BLaER1 treated with 17β-estradiol and CSF1 and Interleukin-3, amounts not matched to agents 10 nM and 100 nM (cell line): Measurements from ENCODE around the gene FREY1.
"Not testable (repeated sequence)": the region's sequence is repeated elsewhere in the genome, so short reads cannot be mapped to it uniquely, and the experiment has no call there.

ENCODE experiments used
- H3K27ac ChIP-seq, 11 experiments: shearing (Covaris generic); formaldehyde crosslinking; 2 replicates each; pipeline ENCODE4 v1.8.1; 2022
- H3K27me3 ChIP-seq, 11 experiments: shearing (Covaris generic); formaldehyde crosslinking; 2 replicates each; pipeline ENCODE4 v1.8.1; 2022
- H3K36me3 ChIP-seq, 11 experiments: shearing (Covaris generic); formaldehyde crosslinking; 2 replicates each; pipeline ENCODE4 v1.8.1; 2022
- H3K4me1 ChIP-seq, 10 experiments: shearing (Covaris generic); formaldehyde crosslinking; 2 replicates each; pipeline ENCODE4 v1.8.1; 2022
- H3K4me2 ChIP-seq, 11 experiments: shearing (Covaris generic); formaldehyde crosslinking; 2 replicates each; pipeline ENCODE4 v1.8.1; 2022
- H3K4me3 ChIP-seq, 10 experiments: shearing (Covaris generic); formaldehyde crosslinking; 2 replicates each; pipeline ENCODE4 v1.8.1; 2022
- H3K9ac ChIP-seq, 11 experiments: shearing (Covaris generic); formaldehyde crosslinking; 2 replicates each; pipeline ENCODE4 v1.8.1; 2022
- H3K9me3 ChIP-seq, 11 experiments: shearing (Covaris generic); formaldehyde crosslinking; replicated peaks in 1 of 11; 2 replicates each; pipeline ENCODE4 v1.8.1; 2022
- H4K20me1 ChIP-seq, 11 experiments: shearing (Covaris generic); formaldehyde crosslinking; 2 replicates each; pipeline ENCODE4 v1.8.1; 2022
- Cebpa-rat ChIP-seq, 11 experiments: shearing (Covaris generic); IDR thresholded peaks; 2 replicates each; pipeline ENCODE4 v1.8.1; 2022

Gene FREY1

GRCh38 chr11:45913942-45914635 is 7.0 kb upstream of the FREY1 start:
- TF ChIP-seq Cebpa-rat (IDR thresholded peaks at IDR 0.05): no peak
- Histone ChIP-seq H3K4me3 (no peak overlapping the region), H3K9ac (no peak overlapping the region; a peak in 1 of 22 replicates), H3K27ac (no peak overlapping the region), H3K4me2 (no peak overlapping the region), H4K20me1 (peaks cover 0 to 72% (median 47%) of the 10 kb centered on the region in 11 experiments; a peak in 18 of 22 replicates), H3K9me3 (no peaks in the 10 kb centered on the region), H3K4me1 (peaks cover 13 to 23% (median 19%) of the 10 kb centered on the region in 10 experiments), H3K27me3 (no peaks in the 10 kb centered on the region), H3K36me3 (peaks cover 68 to 74% (median 73%) of the 10 kb centered on the region in 11 experiments)

GRCh38 chr11:45913514-45913913 is 6.4 kb upstream of the FREY1 start:
- peaks cover 11 to 19% (median 14%) of the 10 kb centered on the region in 10 experiments for H3K4me1 ChIP-seq
- H3K36me3 ChIP-seq: peaks cover 70 to 80% (median 75%) of the 10 kb centered on the region in 11 experiments
- H4K20me1 ChIP-seq: peaks cover 0 to 77% (median 53%) of the 10 kb centered on the region in 11 experiments; a peak in 18 of 22 replicates
- no peak for TF ChIP-seq Cebpa-rat (IDR thresholded peaks at IDR 0.05)
- H3K27ac ChIP-seq: no peak overlapping the region
- no peaks in the 10 kb centered on the region for H3K27me3 ChIP-seq
- no peak overlapping the region for H3K4me3 ChIP-seq
- H3K4me2 ChIP-seq: no peak overlapping the region
- no peak overlapping the region; a peak in 1 of 22 replicates for H3K9ac ChIP-seq
- no peaks in the 10 kb centered on the region for H3K9me3 ChIP-seq

GRCh38 chr11:45910623-45911022 is 3.6 kb upstream of the FREY1 start:
- Histone ChIP-seq H3K4me3 (no peak overlapping the region), H3K36me3 (peaks cover 63 to 72% (median 67%) of the 10 kb centered on the region in 11 experiments), H4K20me1 (peaks cover 0 to 90% (median 60%) of the 10 kb centered on the region in 11 experiments; a peak in 18 of 22 replicates), H3K9ac (no peak overlapping the region), H3K27me3 (no peaks in the 10 kb centered on the region), H3K4me2 (no peak overlapping the region), H3K27ac (no peak overlapping the region), H3K4me1 (peaks cover 0 to 14% (median 4%) of the 10 kb centered on the region in 10 experiments; a peak in 7 of 20 replicates), H3K9me3 (no peaks in the 10 kb centered on the region)
- TF ChIP-seq Cebpa-rat (IDR thresholded peaks at IDR 0.05): no peak

GRCh38 chr11:45909594-45910475 is 2.8 kb upstream of the FREY1 start:
- H3K4me1 ChIP-seq: peaks cover 0 to 11% (median 3%) of the 10 kb centered on the region in 10 experiments; a peak in 7 of 20 replicates
- H3K27me3 ChIP-seq: no peaks in the 10 kb centered on the region
- no peak overlapping the region for H3K9ac ChIP-seq
- TF ChIP-seq Cebpa-rat (IDR thresholded peaks at IDR 0.05): no peak
- H3K9me3 ChIP-seq: no peaks in the 10 kb centered on the region
- H4K20me1 ChIP-seq: peaks cover 0 to 88% (median 53%) of the 10 kb centered on the region in 11 experiments; a peak in 17 of 22 replicates
- no peak overlapping the region for H3K27ac ChIP-seq
- H3K4me2 ChIP-seq: no peak overlapping the region
- H3K4me3 ChIP-seq: no peak overlapping the region
- peaks cover 55 to 64% (median 59%) of the 10 kb centered on the region in 11 experiments for H3K36me3 ChIP-seq

- Histone ChIP-seq H3K4me1 (peaks cover 0 to 13% (median 8%) of the 10 kb centered on the region in 10 experiments; a peak in 11 of 20 replicates), H3K27me3 (no peaks in the 10 kb centered on the region), H3K27ac (no peak overlapping the region), H3K9me3 (no peaks in the 10 kb centered on the region), H4K20me1 (peaks cover 0 to 86% (median 43%) of the 10 kb centered on the region in 11 experiments; a peak in 16 of 22 replicates), H3K9ac (no peak overlapping the region), H3K4me3 (no peak overlapping the region), H3K4me2 (no peak overlapping the region), H3K36me3 (peaks cover 36 to 45% (median 41%) of the 10 kb centered on the region in 11 experiments)
- TF ChIP-seq Cebpa-rat (IDR thresholded peaks at IDR 0.05): no peak
Measured at GRCh38 chr11:45907911-45908370, 870 bp upstream of the FREY1 start.

GRCh38 chr11:45906096-45906682 is 882 bp downstream of the FREY1 start:
- Histone ChIP-seq H3K27me3 (peaks cover 3 to 9% (median 6%) of the 10 kb centered on the region in 11 experiments), H3K36me3 (peaks cover 21 to 27% (median 23%) of the 10 kb centered on the region in 11 experiments), H3K9me3 (no peaks in the 10 kb centered on the region), H4K20me1 (peaks cover 0 to 82% (median 42%) of the 10 kb centered on the region in 11 experiments; a peak in 16 of 22 replicates), H3K4me1 (peaks cover 0 to 13% (median 8%) of the 10 kb centered on the region in 10 experiments; a peak in 11 of 20 replicates), H3K4me2 (peak overlapping the region in 3 of 11 experiments; percentile 7 to 21 (median 20); a peak in 2 of 22 replicates), H3K27ac (no peak overlapping the region), H3K9ac (no peak overlapping the region), H3K4me3 (no peak overlapping the region)
- TF ChIP-seq Cebpa-rat (IDR thresholded peaks at IDR 0.05): no peak

GRCh38 chr11:45905576-45905975 is 1.5 kb downstream of the FREY1 start:
- H3K4me1 ChIP-seq: peaks cover 2 to 18% (median 10%) of the 10 kb centered on the region in 10 experiments; a peak in 17 of 20 replicates
- not testable (repeated sequence) for H3K27ac ChIP-seq, H3K9me3 ChIP-seq, H3K4me3 ChIP-seq, H3K4me2 ChIP-seq, H3K9ac ChIP-seq
- peaks cover 0 to 82% (median 42%) of the 10 kb centered on the region in 11 experiments; a peak in 16 of 22 replicates for H4K20me1 ChIP-seq
- peaks cover 15 to 21% (median 17%) of the 10 kb centered on the region in 11 experiments for H3K36me3 ChIP-seq
- peaks cover 9 to 15% (median 12%) of the 10 kb centered on the region in 11 experiments for H3K27me3 ChIP-seq

GRCh38 chr11:45905095-45905494 is 2.0 kb downstream of the FREY1 start:
- H3K4me3 ChIP-seq: no peak overlapping the region
- no peak overlapping the region for H3K27ac ChIP-seq
- TF ChIP-seq Cebpa-rat (IDR thresholded peaks at IDR 0.05): no peak
- H3K9ac ChIP-seq: no peak overlapping the region
- H3K36me3 ChIP-seq: peaks cover 10 to 17% (median 12%) of the 10 kb centered on the region in 11 experiments; a peak in 21 of 22 replicates
- peaks cover 0 to 81% (median 39%) of the 10 kb centered on the region in 11 experiments; a peak in 16 of 22 replicates for H4K20me1 ChIP-seq
- H3K9me3 ChIP-seq: no peaks in the 10 kb centered on the region
- H3K4me2 ChIP-seq: no peak overlapping the region
- peaks cover 7 to 22% (median 14%) of the 10 kb centered on the region in 10 experiments; a peak in 17 of 20 replicates for H3K4me1 ChIP-seq
- peaks cover 14 to 19% (median 17%) of the 10 kb centered on the region in 11 experiments for H3K27me3 ChIP-seq
